GM18870 (cell line): ENCODE measurements around the gene KIRREL1.

ENCODE experiments used
- ATAC-seq: cut with Tn5 transposase; IDR thresholded peaks from one replicate; pipeline ENCODE4 v1.9.1; 2021; ENCODE audit warnings: moderate library complexity; ENCODE audit not compliant: unreplicated experiment

KIRREL1 gene

GRCh38 chr1:158102881-158103674, 109.6 kb downstream of the KIRREL1 start:
- ATAC-seq, result no peak

- no peak for ATAC-seq
Measured at GRCh38 chr1:158103861-158104522, 110.5 kb downstream of the KIRREL1 start.

GRCh38 chr1:158104891-158105290, 111.4 kb downstream of the KIRREL1 start:
- ATAC-seq, result no peak

GRCh38 chr1:158105352-158106095, 112.1 kb downstream of the KIRREL1 start:
- no peak for ATAC-seq

GRCh38 chr1:158107916-158108315, 114.5 kb downstream of the KIRREL1 start:
- ATAC-seq, result no peak

- ATAC-seq, result no peak
Measured at GRCh38 chr1:158112994-158113758, 119.7 kb downstream of the KIRREL1 start.

GRCh38 chr1:158113759-158114127, 120.3 kb downstream of the KIRREL1 start:
- no peak for ATAC-seq

- peak; percentile 92 for ATAC-seq
Measured at GRCh38 chr1:158115126-158115525, 121.7 kb downstream of the KIRREL1 start.

- ATAC-seq, result no peak
Measured at GRCh38 chr1:158116311-158117167, 123.1 kb downstream of the KIRREL1 start.

GRCh38 chr1:158117854-158118704, 124.6 kb downstream of the KIRREL1 start:
- ATAC-seq, result no peak

GRCh38 chr1:158118713-158119402, 125.4 kb downstream of the KIRREL1 start:
- ATAC-seq, result no peak

- ATAC-seq, result no peak
Measured at GRCh38 chr1:158119976-158120653, 126.7 kb downstream of the KIRREL1 start.

GRCh38 chr1:158121604-158122254, 128.3 kb downstream of the KIRREL1 start:
- no peak for ATAC-seq

GRCh38 chr1:158122833-158123388, 129.5 kb downstream of the KIRREL1 start:
- no peak for ATAC-seq

GRCh38 chr1:158124034-158124433, 130.6 kb downstream of the KIRREL1 start:
- no peak for ATAC-seq

GRCh38 chr1:158124999-158125398, 131.6 kb downstream of the KIRREL1 start:
- peak; percentile 73 for ATAC-seq

- peak; percentile 83 for ATAC-seq
Measured at GRCh38 chr1:158126425-158126824, 133.0 kb downstream of the KIRREL1 start.
